GM19099 (cell line): ENCODE measurements around the gene CRAT.
A peak's percentile ranks its signal among the peaks of the same experiment; 100 is the strongest.

Source experiments
- POLR2A ChIP-seq: IDR thresholded peaks from 3 replicates; pipeline ENCODE4 v1.6.1; 2011; ENCODE audit warnings: low read depth; ENCODE audit not compliant: insufficient read length; ENCODE audit errors: extremely low read depth

The CRAT gene

DNA sequence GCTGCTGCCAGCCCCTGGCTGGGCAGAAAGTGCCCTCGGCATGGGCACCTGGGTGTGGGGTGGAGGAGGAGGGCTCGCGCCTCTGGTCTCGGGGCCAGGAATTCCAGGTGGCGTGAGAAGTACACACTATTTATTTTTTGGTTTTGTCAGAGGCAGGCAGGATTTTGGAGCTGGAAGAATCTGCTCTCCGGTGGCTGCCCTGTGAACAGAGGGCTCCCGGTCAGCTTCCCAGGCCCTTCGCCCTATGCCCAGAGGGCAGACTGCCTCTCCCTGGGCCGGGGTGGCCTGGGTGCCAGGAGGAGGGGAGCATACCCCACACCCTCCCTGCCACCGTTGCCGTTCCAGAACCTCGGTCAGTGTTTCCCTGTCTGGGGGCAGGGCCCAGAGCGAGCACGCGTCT is 21.3 kb downstream of the CRAT start:
- TF ChIP-seq POLR2A, result no peak

DNA sequence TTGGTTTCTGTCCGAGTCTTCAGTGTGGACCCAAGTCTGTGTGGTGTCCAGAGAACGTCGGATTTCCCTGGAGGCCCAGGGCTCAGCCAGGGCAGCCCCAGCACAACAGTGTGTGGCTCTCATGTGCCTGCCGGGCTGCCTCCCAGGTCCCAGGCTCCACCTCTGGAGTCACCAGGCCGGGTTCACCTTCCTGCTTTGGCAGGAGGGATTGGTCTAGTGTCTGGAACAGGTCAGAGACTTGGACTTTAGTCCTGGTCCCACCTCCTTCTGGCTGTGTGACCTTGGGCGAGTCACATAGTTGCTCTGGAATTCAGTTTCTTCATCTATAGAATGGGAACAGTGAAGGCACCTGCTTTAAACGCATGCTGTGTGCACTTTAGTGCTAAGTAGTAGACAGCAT is 26.5 kb downstream of the CRAT start:
- no peak for TF ChIP-seq POLR2A

DNA sequence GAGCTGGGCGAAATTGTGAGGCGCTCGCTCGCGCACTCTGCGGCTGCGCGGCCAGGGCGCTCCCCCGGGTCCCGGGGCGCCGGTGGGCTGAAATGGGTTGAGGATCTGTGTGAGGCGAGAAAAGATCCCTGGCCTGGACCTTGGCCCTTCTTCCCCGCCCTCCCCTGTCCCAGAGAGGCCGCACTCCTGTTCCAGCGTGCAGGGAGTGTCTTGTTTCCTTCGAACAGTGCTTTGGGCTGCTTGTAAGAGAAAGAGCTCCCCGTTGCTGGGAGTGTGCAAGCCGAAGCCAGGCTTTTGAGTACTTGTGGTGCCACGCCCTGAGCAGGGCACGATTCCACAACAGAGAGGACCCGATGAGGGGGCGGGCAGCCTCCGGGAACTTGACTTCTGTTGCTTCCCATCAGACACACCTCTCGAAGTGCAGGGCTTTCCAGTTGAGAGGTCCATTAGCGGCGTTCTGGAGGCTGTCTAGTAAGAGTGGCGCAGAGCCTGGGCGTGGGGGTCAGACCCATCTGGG is 29.1 kb downstream of the CRAT start:
- peak; percentile 42 for TF ChIP-seq POLR2A

DNA sequence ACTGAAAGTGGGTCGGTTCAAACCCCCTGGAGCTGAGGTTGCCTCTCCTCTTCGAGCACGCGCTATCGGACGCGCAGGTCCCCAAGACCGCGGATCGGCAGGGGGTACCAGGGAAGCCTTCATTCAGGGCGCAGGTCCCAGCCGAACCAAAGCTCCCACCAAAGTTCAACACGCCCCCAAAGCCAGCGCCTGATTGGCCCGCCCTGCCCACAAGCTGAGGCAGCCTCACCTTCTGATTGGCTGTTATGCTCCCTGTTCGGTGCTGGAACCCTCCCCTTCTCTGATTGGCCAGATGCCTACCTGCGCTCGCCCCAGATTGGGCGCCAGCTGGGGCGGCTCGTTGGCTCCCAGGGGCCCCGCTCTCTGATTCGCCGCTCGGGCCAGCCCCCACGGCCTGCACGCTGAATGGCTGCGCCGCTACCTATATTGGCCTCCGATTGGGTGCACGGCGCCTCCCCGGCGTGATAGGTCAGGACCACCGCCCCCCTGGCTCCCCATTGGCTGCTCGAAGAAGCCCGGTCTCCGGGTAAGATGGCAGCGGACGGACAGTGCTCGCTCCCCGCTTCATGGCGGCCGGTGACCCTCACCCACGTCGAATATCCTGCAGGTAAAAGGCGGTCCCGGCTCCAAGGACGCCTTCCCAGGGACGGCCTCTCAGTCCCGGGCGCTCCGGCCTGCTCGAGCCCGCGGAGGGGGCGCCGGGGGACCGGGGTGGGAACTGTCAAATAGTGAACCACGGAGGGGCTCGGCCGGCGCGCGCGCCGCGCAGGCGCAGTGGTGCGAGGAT is 29.8 kb downstream of the CRAT start, which contains the start of gene DOLPP1:
DOLPP1 (plus strand) TSS at position 511 of the 787 bp plus-strand sequence; CDS start at position 532, 21 bp downstream.
- peak; percentile 86 for TF ChIP-seq POLR2A

DNA sequence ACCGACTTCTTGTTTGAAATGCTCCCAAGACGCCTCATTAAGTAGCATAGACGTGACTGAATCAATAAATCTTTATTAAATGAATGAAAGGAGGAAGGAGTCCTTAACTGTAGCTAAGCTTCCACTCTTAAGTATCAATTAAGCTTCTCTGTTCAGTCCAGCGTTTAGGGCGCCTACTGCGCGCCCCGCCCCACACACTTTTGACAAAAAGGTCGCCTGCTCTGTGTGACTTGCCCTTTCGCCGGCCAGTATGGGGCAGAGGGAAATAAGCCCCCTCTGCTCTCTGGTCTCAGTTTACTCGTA is 30.3 kb downstream of the CRAT start:
- TF ChIP-seq POLR2A, result no peak

DNA sequence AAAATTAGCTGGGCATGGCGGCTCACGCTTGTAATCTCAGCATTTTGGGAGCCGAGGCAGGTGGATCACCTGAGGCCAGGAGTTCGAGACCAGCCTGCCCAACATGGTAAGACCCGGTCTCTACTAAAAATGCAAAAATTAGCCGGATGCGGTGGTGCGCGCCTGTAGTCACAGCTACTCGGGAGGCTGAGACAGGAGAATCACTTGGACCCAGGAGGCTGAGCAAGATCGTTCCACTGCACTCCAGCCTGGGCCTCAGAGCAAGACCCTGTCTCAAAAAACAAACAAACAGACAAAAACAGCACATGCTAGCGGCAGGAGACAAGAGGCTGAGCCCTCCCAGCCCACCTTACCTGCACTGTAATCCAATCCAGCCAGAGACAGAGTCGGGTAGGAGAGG is 30.8 kb downstream of the CRAT start:
- no peak for TF ChIP-seq POLR2A

DNA sequence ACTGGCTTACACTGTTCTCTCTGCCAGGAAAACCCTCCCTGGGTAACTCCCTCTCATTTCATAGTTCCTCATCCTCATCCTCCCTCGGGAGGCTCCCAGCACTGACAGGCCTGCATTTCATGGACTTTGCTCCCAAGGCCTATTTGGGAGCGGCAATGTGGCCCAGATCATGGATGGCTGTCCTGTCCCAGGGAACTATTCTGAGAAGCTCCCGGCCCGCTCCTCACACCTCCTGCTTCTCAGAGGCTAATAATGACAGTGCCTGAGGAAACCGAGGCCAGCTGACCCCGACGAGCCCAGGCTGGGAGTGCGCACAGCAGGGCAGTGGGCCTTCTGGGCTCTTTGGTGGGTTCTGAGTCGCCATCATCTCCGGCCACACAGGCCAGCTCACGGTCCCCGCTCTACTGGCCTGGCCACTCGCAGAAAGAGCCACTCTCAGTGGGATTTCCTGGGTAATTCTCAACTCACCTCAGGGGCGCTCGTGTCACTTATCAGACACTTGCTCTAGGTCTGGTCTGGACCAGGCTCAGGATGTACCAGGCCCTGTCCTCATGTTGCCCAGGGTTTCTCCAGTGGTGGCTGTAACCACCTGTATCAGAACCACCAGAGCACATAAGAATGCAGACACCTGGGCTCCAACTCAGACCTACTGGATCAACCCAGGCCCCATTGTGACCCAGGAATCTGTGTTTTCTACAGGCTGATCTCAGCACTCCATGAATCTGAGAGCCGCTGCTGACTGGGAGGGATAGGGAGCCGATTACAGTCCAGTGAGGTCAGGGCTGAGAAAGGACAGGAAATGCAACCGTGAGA is 31.7 kb downstream of the CRAT start:
- no peak for TF ChIP-seq POLR2A

DNA sequence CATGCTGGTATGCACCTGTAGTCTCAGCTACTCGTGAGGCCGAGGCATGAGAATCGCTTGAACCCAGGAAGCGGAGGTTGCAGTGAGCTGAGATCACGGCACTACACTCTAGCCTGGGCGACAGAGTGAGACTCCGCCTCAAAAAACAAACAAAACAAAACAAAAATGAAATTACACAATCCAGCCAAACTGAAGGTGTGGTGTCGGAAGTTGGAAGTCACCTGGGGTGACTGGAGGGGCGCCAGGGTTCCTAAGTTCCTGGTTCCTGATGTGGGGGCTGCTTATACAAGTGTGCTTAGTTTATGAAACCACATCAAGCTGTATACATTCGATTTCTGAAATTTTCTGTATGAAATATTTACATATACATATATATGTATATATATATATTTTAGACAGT is 33.4 kb downstream of the CRAT start:
- no peak for TF ChIP-seq POLR2A

DNA sequence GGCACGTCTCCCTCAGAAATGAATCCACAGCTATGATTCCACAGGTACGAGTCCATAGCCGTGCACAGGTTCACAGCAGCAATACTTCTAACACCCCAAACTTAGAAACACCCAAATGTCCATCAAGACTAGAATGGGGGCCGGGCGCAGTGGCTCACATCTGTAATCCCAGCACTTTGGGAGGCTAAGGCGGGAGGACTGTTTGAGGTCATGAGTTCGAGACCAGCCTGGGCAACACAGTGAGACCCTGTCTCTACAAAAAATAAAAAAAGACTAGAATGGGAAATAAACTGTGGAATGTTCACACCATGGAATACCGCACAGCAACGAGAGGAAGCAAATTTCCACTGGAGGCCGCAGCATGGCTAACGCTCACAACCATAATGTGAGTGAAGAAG is 34.0 kb downstream of the CRAT start:
- no peak for TF ChIP-seq POLR2A

DNA sequence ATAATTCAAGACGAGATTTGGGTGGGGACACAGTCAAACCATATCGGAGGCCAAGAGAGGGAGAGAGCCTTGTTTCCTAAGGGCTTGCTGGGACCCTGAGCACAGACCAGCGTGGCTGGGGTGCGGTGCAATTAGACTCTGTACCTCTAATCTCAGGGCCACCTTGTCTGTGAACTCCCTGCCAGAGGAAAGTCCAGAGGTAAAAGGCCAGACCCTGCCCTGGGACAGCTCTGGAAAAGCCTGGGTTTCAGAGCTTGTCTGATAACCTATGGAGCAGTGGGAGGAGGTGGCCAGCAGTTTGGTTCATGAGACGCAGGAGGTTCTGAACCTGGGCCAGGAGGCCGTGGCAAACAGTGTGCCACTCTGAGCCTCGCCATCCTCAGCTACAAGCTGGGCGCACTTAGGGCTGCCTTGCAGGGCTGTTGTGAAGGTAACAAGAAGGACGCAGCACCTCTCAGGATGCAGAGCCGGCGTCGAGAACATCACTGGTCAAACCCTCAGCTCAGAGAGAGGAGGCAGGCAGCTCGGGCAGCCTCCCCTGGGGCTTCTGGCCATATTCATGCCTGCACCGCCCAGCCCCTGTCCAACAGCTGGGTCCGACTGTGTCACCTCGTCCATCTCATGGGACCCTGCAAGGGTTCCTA is 34.5 kb downstream of the CRAT start:
- no peak for TF ChIP-seq POLR2A

DNA sequence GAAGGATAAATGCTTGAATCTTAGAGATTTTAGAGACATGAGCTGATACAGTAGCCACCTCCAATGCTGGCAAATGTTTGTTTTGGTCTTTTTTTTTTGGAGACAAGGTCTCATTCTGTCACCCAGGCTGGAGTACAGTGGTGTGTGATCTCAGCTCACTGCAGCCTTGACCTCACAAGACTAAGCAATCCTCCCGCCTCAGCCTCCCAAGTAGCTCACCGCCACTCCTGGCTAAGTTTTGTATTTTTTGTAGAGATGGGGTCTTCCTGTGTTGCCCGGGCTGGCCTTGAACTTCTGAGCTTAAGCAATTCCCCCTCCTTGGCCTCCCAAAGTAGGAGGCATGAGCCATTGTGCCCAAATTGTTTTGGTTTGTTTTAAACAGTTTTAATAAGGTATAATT is 36.5 kb downstream of the CRAT start:
- TF ChIP-seq POLR2A, result no peak

DNA sequence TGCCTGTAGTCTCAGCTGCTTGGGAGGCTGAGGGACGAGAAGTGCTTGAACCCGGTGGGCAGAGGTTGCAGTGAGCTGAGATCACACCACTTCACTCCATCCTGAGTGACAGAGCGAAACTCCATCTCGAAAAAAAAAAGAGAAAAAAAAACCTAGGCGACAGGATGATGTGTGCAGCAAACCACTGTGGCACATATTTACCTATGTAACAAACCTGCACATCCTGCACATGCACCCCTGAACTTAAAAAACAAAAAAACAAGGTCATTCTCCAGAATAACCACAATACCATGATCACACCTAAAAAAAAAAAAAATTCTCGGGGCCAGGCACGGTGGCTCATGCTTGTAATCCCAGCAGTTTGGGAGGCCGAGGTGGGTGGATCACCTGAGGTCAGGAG is 37.2 kb downstream of the CRAT start:
- TF ChIP-seq POLR2A, result no peak

DNA sequence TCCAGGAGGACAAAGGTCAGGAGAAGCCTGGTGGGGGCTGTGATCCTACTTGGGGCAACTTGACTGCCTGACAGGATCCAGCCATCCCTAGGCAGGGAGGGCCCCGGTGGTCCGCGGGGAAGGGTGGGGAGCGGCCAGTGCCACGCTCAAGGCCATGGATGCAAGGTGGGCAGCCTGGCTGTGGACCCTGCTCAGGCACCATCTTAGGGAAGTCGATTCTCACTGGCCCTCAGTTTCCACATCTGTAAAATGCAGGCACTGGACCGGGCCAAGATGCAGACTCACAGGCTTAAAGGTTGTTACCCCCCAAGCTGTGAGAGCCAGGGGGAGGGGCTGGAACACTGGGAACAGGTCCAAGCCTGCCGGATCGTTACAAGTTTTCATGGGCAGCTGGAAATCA is 38.4 kb downstream of the CRAT start:
- TF ChIP-seq POLR2A, result no peak

DNA sequence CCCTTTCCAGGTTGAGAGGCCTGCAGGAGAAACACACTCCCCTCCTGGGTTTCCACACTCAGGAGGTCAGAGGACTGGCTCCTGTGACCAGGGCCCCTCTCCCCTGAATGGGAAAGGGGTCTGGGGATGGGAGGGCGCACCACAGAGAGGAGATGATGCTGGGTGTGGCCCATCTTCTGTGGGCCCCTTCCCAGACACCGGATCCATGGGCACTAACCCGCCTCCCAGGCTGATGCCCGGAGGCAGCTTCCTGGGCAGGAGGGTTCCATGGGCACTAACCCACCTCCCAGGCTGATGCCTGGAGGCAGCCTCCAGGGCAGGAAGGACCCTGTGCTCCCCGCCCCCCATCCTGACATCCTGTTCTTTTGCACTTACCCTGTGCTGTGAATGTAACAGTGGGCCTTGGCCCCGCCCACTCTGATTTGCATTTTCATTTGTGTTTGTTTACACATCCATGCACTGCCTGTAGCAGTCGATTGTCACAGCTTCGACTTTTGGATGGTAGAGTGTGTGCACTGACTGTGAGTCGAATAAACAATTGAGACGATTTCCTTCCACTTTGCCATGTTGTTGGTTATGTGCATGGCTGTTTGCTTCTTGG is 39.0 kb downstream of the CRAT start:
- no peak for TF ChIP-seq POLR2A
